Tibial nerve (tissue), 3 donors: Measurements from ENCODE around the gene GDA.

Experiments
- POLR2A ChIP-seq, 2 donors: fragments of 450-650 bp; IDR thresholded peaks; one replicate each; pipeline ENCODE4 v1.6.1; 2017; ENCODE audit warnings: antibody characterized with exemption in 2 of 2, mild to moderate bottlenecking in 2 of 2, moderate library complexity in 2 of 2
- TF ChIP-seq, protein P1 (sequence below), 5 experiments: fragments of 200-600 bp in 3 of 5; fragments of 450-650 bp in 2 of 5; sonication (generic) in 3 of 5; IDR thresholded peaks; one replicate each; pipeline ENCODE4 v1.5.1; 2016 to 2019; ENCODE audit warnings: antibody characterized with exemption in 5 of 5, mild to moderate bottlenecking in 3 of 5, moderate library complexity in 2 of 5

DNA sequence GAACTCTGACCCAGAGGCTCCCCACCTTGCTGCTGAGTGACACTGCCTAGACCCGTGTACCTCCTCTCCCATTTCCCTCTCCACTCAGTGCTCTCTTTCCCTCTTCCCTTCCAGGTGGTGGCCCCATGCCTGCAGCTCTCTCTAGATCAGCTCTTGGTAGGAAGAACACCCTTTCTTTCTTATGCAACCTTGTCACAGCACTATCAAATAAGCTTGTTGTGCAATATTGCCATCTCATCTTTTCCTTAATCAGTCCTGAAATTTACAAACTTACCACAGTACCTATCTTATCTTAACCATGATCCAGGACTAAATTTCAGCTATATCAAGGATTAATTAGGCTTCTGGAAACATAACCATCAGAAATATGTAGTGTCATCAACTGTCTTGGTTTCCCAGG is 127.2 kb downstream of the GDA start:
- TF ChIP-seq, protein P1, sequence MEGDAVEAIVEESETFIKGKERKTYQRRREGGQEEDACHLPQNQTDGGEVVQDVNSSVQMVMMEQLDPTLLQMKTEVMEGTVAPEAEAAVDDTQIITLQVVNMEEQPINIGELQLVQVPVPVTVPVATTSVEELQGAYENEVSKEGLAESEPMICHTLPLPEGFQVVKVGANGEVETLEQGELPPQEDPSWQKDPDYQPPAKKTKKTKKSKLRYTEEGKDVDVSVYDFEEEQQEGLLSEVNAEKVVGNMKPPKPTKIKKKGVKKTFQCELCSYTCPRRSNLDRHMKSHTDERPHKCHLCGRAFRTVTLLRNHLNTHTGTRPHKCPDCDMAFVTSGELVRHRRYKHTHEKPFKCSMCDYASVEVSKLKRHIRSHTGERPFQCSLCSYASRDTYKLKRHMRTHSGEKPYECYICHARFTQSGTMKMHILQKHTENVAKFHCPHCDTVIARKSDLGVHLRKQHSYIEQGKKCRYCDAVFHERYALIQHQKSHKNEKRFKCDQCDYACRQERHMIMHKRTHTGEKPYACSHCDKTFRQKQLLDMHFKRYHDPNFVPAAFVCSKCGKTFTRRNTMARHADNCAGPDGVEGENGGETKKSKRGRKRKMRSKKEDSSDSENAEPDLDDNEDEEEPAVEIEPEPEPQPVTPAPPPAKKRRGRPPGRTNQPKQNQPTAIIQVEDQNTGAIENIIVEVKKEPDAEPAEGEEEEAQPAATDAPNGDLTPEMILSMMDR (IDR thresholded peaks at IDR 0.05), result no peak
- TF ChIP-seq POLR2A (IDR thresholded peaks at IDR 0.05), result no peak
